ENCODE measurements around the gene DDRGK1. TPM values are rescaled to one million over a fixed set of nuclear protein-coding genes. Genes with fewer than 3 reads are reported as not detected.

Gene DDRGK1
- total and polyA plus RNA-seq, 4 donors, result 40.5 to 81.0 (median 46.1) TPM

GRCh38 chr20:3245156-3245555 is 40.7 kb upstream of the DDRGK1 start:
- ATAC-seq (ENCODE audit: low FRiP score), result no peak
- Histone ChIP-seq H3K27ac (ENCODE audit: low read depth in 1 of 2, low read length in 2 of 2) (no peak overlapping the region), H3K36me3 (ENCODE audit: control insufficient read depth in 1 of 2, insufficient read depth in 2 of 2, low read length in 1 of 2) (no peaks in the 10 kb centered on the region), H3K4me3 (ENCODE audit: low read length in 2 of 2) (no peak overlapping the region), H3K27me3 (ENCODE audit: control insufficient read depth in 1 of 2, insufficient read depth in 2 of 2, low read length in 1 of 2) (no peaks in the 10 kb centered on the region), H3K9me3 (ENCODE audit: control insufficient read depth, low read length) (no peaks in the 10 kb centered on the region), H3K4me1 (ENCODE audit: control insufficient read depth in 1 of 2, insufficient read depth in 2 of 2, low read length in 2 of 2) (no peaks in the 10 kb centered on the region)
- WGBS, 2 donors, result 59 to 68% methylated on average over 2 of the region's 2 CpGs
- intact Hi-C loops (cut with DNase I), result no loop called here
- no peak for DNase-seq

GRCh38 chr20:3244613-3245012 is 40.1 kb upstream of the DDRGK1 start:
- Histone ChIP-seq H3K27me3 (ENCODE audit: control insufficient read depth in 1 of 2, insufficient read depth in 2 of 2, low read length in 1 of 2) (no peaks in the 10 kb centered on the region), H3K9me3 (ENCODE audit: control insufficient read depth, low read length) (no peaks in the 10 kb centered on the region), H3K4me1 (ENCODE audit: control insufficient read depth in 1 of 2, insufficient read depth in 2 of 2, low read length in 2 of 2) (no peaks in the 10 kb centered on the region), H3K4me3 (ENCODE audit: low read length in 2 of 2) (no peak overlapping the region), H3K36me3 (ENCODE audit: control insufficient read depth in 1 of 2, insufficient read depth in 2 of 2, low read length in 1 of 2) (no peaks in the 10 kb centered on the region), H3K27ac (ENCODE audit: low read depth in 1 of 2, low read length in 2 of 2) (no peak overlapping the region)
- no peak for DNase-seq
- intact Hi-C loops (cut with DNase I), result no loop called here
- 89 to 100% methylated on average over 1 of the region's 1 CpG for WGBS, 2 donors
- ATAC-seq (ENCODE audit: low FRiP score), result no peak

GRCh38 chr20:3243718-3244358 is 39.4 kb upstream of the DDRGK1 start:
- intact Hi-C loops (cut with DNase I), result no loop called here
- no peaks in the 10 kb centered on the region for H3K36me3 ChIP-seq (ENCODE audit: control insufficient read depth in 1 of 2, insufficient read depth in 2 of 2, low read length in 1 of 2)
- H3K4me1 ChIP-seq (ENCODE audit: control insufficient read depth in 1 of 2, insufficient read depth in 2 of 2, low read length in 2 of 2), result no peaks in the 10 kb centered on the region
- H3K27me3 ChIP-seq (ENCODE audit: control insufficient read depth in 1 of 2, insufficient read depth in 2 of 2, low read length in 1 of 2), result no peaks in the 10 kb centered on the region
- WGBS, 2 donors, result 50 to 55% methylated on average over 11 of the region's 11 CpGs
- no peak overlapping the region for H3K27ac ChIP-seq (ENCODE audit: low read depth in 1 of 2, low read length in 2 of 2)
- no peak overlapping the region for H3K4me3 ChIP-seq (ENCODE audit: low read length in 2 of 2)
- DNase-seq (no peak), ATAC-seq (ENCODE audit: low FRiP score) (no peak)
- no peaks in the 10 kb centered on the region for H3K9me3 ChIP-seq (ENCODE audit: control insufficient read depth, low read length)

GRCh38 chr20:3242172-3242692 is 37.8 kb upstream of the DDRGK1 start:
- H3K4me1 ChIP-seq (ENCODE audit: control insufficient read depth in 1 of 2, insufficient read depth in 2 of 2, low read length in 2 of 2), result no peaks in the 10 kb centered on the region
- WGBS, 2 donors, result 70 to 74% methylated on average over 6 of the region's 6 CpGs

GRCh38 chr20:3240776-3241363 is 36.4 kb upstream of the DDRGK1 start:
- no peaks in the 10 kb centered on the region for H3K27me3 ChIP-seq (ENCODE audit: control insufficient read depth in 1 of 2, insufficient read depth in 2 of 2, low read length in 1 of 2)
- no peaks in the 10 kb centered on the region for H3K36me3 ChIP-seq (ENCODE audit: control insufficient read depth in 1 of 2, insufficient read depth in 2 of 2, low read length in 1 of 2)
- no peak overlapping the region for H3K4me3 ChIP-seq (ENCODE audit: low read length in 2 of 2)
- no peak for DNase-seq
- 91 to 94% methylated on average over 15 of the region's 15 CpGs for WGBS, 2 donors
- no peaks in the 10 kb centered on the region for H3K9me3 ChIP-seq (ENCODE audit: control insufficient read depth, low read length)
- ATAC-seq (ENCODE audit: low FRiP score), result no peak
- no peak overlapping the region for H3K27ac ChIP-seq (ENCODE audit: low read depth in 1 of 2, low read length in 2 of 2)
- intact Hi-C loops (cut with DNase I), result no loop called here
- H3K4me1 ChIP-seq (ENCODE audit: control insufficient read depth in 1 of 2, insufficient read depth in 2 of 2, low read length in 2 of 2), result no peaks in the 10 kb centered on the region

More at GRCh38 chr20:3242172-3242692, 37.8 kb upstream of the DDRGK1 start:
- Histone ChIP-seq H3K27me3 (ENCODE audit: control insufficient read depth in 1 of 2, insufficient read depth in 2 of 2, low read length in 1 of 2) (no peaks in the 10 kb centered on the region), H3K36me3 (ENCODE audit: control insufficient read depth in 1 of 2, insufficient read depth in 2 of 2, low read length in 1 of 2) (no peaks in the 10 kb centered on the region), H3K9me3 (ENCODE audit: control insufficient read depth, low read length) (no peaks in the 10 kb centered on the region), H3K27ac (ENCODE audit: low read depth in 1 of 2, low read length in 2 of 2) (no peak overlapping the region), H3K4me3 (ENCODE audit: low read length in 2 of 2) (no peak overlapping the region)
- intact Hi-C loops (cut with DNase I), result no loop called here
- no peak for ATAC-seq (ENCODE audit: low FRiP score)
- DNase-seq, result no peak

GRCh38 chr20:3239867-3240775 is 35.6 kb upstream of the DDRGK1 start:
- ATAC-seq (ENCODE audit: low FRiP score) (no peak), DNase-seq (no peak)
- Histone ChIP-seq H3K4me3 (ENCODE audit: low read length in 2 of 2) (peak overlapping the region in 1 of 2 donors; percentile 63), H3K27ac (ENCODE audit: low read depth in 1 of 2, low read length in 2 of 2) (no peak overlapping the region), H3K9me3 (ENCODE audit: control insufficient read depth, low read length) (no peaks in the 10 kb centered on the region), H3K36me3 (ENCODE audit: control insufficient read depth in 1 of 2, insufficient read depth in 2 of 2, low read length in 1 of 2) (no peaks in the 10 kb centered on the region), H3K27me3 (ENCODE audit: control insufficient read depth in 1 of 2, insufficient read depth in 2 of 2, low read length in 1 of 2) (no peaks in the 10 kb centered on the region), H3K4me1 (ENCODE audit: control insufficient read depth in 1 of 2, insufficient read depth in 2 of 2, low read length in 2 of 2) (no peaks in the 10 kb centered on the region)
- 18 to 22% methylated on average over 54 of the region's 54 CpGs for WGBS, 2 donors
- intact Hi-C loops (cut with DNase I), result no loop called here

- intact Hi-C loops (cut with DNase I), result no loop called here
- Histone ChIP-seq H3K9me3 (ENCODE audit: control insufficient read depth, low read length) (no peaks in the 10 kb centered on the region), H3K36me3 (ENCODE audit: control insufficient read depth in 1 of 2, insufficient read depth in 2 of 2, low read length in 1 of 2) (no peaks in the 10 kb centered on the region), H3K4me1 (ENCODE audit: control insufficient read depth in 1 of 2, insufficient read depth in 2 of 2, low read length in 2 of 2) (no peaks in the 10 kb centered on the region), H3K27me3 (ENCODE audit: control insufficient read depth in 1 of 2, insufficient read depth in 2 of 2, low read length in 1 of 2) (no peaks in the 10 kb centered on the region), H3K4me3 (ENCODE audit: low read length in 2 of 2) (peak within 1 kb of the TSS; percentile 44 to 63), H3K27ac (ENCODE audit: low read depth in 1 of 2, low read length in 2 of 2) (no peak within 1 kb of the TSS)
- ATAC-seq (ENCODE audit: low FRiP score) (peak; percentile 40), DNase-seq (peak; percentile 77 to 86)
- 1% methylated on average over 96 to 107 of the region's 107 CpGs for WGBS, 2 donors
Observed at GRCh38 chr20:3239026-3239866, 34.8 kb upstream of the DDRGK1 start, which contains the start of gene SLC4A11. SLC4A11 (minus strand) TSS chr20:3239190; CDS start chr20:3239137, 53 bp downstream.

GRCh38 chr20:3238616-3239025 is 34.1 kb upstream of the DDRGK1 start:
- Histone ChIP-seq H3K27ac (ENCODE audit: low read depth in 1 of 2, low read length in 2 of 2) (no peak overlapping the region), H3K9me3 (ENCODE audit: control insufficient read depth, low read length) (no peaks in the 10 kb centered on the region), H3K4me1 (ENCODE audit: control insufficient read depth in 1 of 2, insufficient read depth in 2 of 2, low read length in 2 of 2) (no peaks in the 10 kb centered on the region), H3K27me3 (ENCODE audit: control insufficient read depth in 1 of 2, insufficient read depth in 2 of 2, low read length in 1 of 2) (no peaks in the 10 kb centered on the region), H3K36me3 (ENCODE audit: control insufficient read depth in 1 of 2, insufficient read depth in 2 of 2, low read length in 1 of 2) (no peaks in the 10 kb centered on the region), H3K4me3 (ENCODE audit: low read length in 2 of 2) (peak overlapping the region; percentile 44 to 63)
- intact Hi-C loops (cut with DNase I), result no loop called here
- ATAC-seq (ENCODE audit: low FRiP score) (no peak), DNase-seq (peak in 1 of 2 donors; percentile 58)
- WGBS, 2 donors, result 1% methylated on average over 47 to 48 of the region's 48 CpGs
